Measurements from ENCODE around the gene CHRNA4.

Gene CHRNA4

GRCh38 chr20:63375438-63375837 lies 14.3 kb upstream of the CHRNA4 start:
- Histone ChIP-seq H3K9me3 (ENCODE audit: insufficient read depth, low read length) (no peaks in the 10 kb centered on the region; the same call in 1 of the 2 replicates), H3K9ac (ENCODE audit: insufficient read length, low read depth) (no peak overlapping the region), H3K27me3 (ENCODE audit: insufficient read depth, insufficient read length) (peaks cover 4% of the 10 kb centered on the region), H3K36me3 (ENCODE audit: insufficient read depth, insufficient read length, low read length) (no peaks in the 10 kb centered on the region), H3K4me1 (ENCODE audit: insufficient read depth, insufficient read length) (peaks cover 19% of the 10 kb centered on the region), H3K4me3 (ENCODE audit: insufficient read length, low read depth) (no peak overlapping the region)
- no peak for TF ChIP-seq SUZ12 (IDR thresholded peaks at IDR 0.05; ENCODE audit: extremely low read depth, insufficient read depth, insufficient read length)
- TF ChIP-seq ZNF274 (IDR thresholded peaks at IDR 0.05; ENCODE audit: low read depth, low read length) = no peak
- no peak for TF ChIP-seq YY1 (IDR thresholded peaks at IDR 0.05; ENCODE audit: insufficient read depth, insufficient read length)
- no peak for DNase-seq (ENCODE audit: low read depth, low spot score)

DNA sequence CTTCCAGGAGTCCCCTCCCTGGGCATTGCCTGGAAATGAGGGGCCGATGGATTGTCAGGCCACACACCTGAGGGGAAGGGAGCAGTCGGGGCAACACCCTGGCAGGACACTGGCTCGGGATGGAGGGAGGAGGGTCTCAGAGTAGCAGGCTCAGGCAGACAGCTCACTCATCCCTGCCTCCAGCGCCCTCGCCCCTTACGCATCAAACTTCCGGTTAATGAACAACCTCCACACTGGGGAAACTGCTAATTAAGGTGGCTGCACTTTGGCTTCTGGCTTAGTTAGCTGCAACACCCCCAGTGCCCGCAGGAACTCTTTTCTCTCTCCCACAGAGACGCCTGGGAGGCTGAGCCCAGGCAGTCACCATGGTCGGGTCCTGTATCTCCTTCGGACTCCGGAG lies 13.4 kb upstream of the CHRNA4 start:
- H3K27me3 ChIP-seq (ENCODE audit: insufficient read depth, insufficient read length) = peaks cover 4% of the 10 kb centered on the region
- DNase-seq (ENCODE audit: low read depth, low spot score) = no peak
- no peaks in the 10 kb centered on the region for H3K36me3 ChIP-seq (ENCODE audit: insufficient read depth, insufficient read length, low read length)
- H3K4me3 ChIP-seq (ENCODE audit: insufficient read length, low read depth) = no peak overlapping the region
- no peak overlapping the region for H3K9ac ChIP-seq (ENCODE audit: insufficient read length, low read depth)
- no peak for TF ChIP-seq ZNF274 (IDR thresholded peaks at IDR 0.05; ENCODE audit: low read depth, low read length)
- no peak for TF ChIP-seq YY1 (IDR thresholded peaks at IDR 0.05; ENCODE audit: insufficient read depth, insufficient read length)
- TF ChIP-seq SUZ12 (IDR thresholded peaks at IDR 0.05; ENCODE audit: extremely low read depth, insufficient read depth, insufficient read length) = no peak
- H3K4me1 ChIP-seq (ENCODE audit: insufficient read depth, insufficient read length) = peaks cover 24% of the 10 kb centered on the region
- no peaks in the 10 kb centered on the region for H3K9me3 ChIP-seq (ENCODE audit: insufficient read depth, low read length)

GRCh38 chr20:63373996-63374395 lies 12.8 kb upstream of the CHRNA4 start:
- Histone ChIP-seq H3K36me3 (ENCODE audit: insufficient read depth, insufficient read length, low read length) (no peaks in the 10 kb centered on the region), H3K4me1 (ENCODE audit: insufficient read depth, insufficient read length) (peaks cover 29% of the 10 kb centered on the region), H3K4me3 (ENCODE audit: insufficient read length, low read depth) (no peak overlapping the region), H3K9ac (ENCODE audit: insufficient read length, low read depth) (no peak overlapping the region), H3K27me3 (ENCODE audit: insufficient read depth, insufficient read length) (peaks cover 4% of the 10 kb centered on the region), H3K9me3 (ENCODE audit: insufficient read depth, low read length) (no peaks in the 10 kb centered on the region)
- TF ChIP-seq YY1 (IDR thresholded peaks at IDR 0.05; ENCODE audit: insufficient read depth, insufficient read length) = no peak
- TF ChIP-seq SUZ12 (IDR thresholded peaks at IDR 0.05; ENCODE audit: extremely low read depth, insufficient read depth, insufficient read length) = no peak
- TF ChIP-seq ZNF274 (IDR thresholded peaks at IDR 0.05; ENCODE audit: low read depth, low read length) = no peak
- no peak for DNase-seq (ENCODE audit: low read depth, low spot score)

GRCh38 chr20:63372971-63373885 lies 12.1 kb upstream of the CHRNA4 start:
- DNase-seq (ENCODE audit: low read depth, low spot score) = no peak
- Histone ChIP-seq H3K9ac (ENCODE audit: insufficient read length, low read depth) (no peak overlapping the region), H3K4me3 (ENCODE audit: insufficient read length, low read depth) (no peak overlapping the region), H3K27me3 (ENCODE audit: insufficient read depth, insufficient read length) (peaks cover 4% of the 10 kb centered on the region), H3K9me3 (ENCODE audit: insufficient read depth, low read length) (no peaks in the 10 kb centered on the region), H3K36me3 (ENCODE audit: insufficient read depth, insufficient read length, low read length) (no peaks in the 10 kb centered on the region), H3K4me1 (ENCODE audit: insufficient read depth, insufficient read length) (peaks cover 27% of the 10 kb centered on the region)
- TF ChIP-seq YY1 (IDR thresholded peaks at IDR 0.05; ENCODE audit: insufficient read depth, insufficient read length) (no peak), ZNF274 (IDR thresholded peaks at IDR 0.05; ENCODE audit: low read depth, low read length) (no peak), SUZ12 (IDR thresholded peaks at IDR 0.05; ENCODE audit: extremely low read depth, insufficient read depth, insufficient read length) (no peak)

DNA sequence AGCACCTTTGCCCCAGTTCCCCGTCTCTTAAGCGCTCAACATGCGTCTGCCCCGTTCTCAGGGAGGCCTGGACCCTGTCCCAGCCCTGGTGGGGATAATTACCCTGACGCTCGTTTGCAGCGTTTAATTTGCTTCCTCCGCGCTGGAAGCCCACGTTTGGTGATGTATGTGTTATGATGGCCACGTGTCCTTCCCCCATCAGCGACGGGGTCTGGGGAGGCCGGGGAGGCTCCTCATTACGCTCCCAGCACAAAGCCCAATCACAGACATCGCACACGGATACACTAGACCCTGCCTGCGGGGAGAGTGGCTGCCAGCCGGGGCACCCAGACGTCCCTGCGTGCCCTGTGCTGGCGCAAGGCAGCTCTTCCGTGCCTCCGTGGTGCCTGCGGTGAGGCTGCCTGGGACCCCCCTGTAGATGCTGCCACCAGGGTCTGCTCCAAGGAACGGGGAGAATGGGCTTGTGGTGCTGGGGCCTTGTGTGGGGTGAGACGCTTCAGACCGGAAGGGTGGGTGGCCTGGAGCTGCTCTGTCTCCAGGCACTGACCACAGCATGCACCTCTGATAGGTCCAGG lies 10.2 kb upstream of the CHRNA4 start:
- H3K9me3 ChIP-seq (ENCODE audit: insufficient read depth, low read length) = no peaks in the 10 kb centered on the region

GRCh38 chr20:63370618-63371187 lies 9.6 kb upstream of the CHRNA4 start:
- no peak for TF ChIP-seq ZNF274 (IDR thresholded peaks at IDR 0.05; ENCODE audit: low read depth, low read length)
- Histone ChIP-seq H3K27me3 (ENCODE audit: insufficient read depth, insufficient read length) (peaks cover 4% of the 10 kb centered on the region), H3K9me3 (ENCODE audit: insufficient read depth, low read length) (no peaks in the 10 kb centered on the region), H3K36me3 (ENCODE audit: insufficient read depth, insufficient read length, low read length) (no peaks in the 10 kb centered on the region), H3K4me3 (ENCODE audit: insufficient read length, low read depth) (no peak overlapping the region), H3K4me1 (ENCODE audit: insufficient read depth, insufficient read length) (peaks cover 24% of the 10 kb centered on the region), H3K9ac (ENCODE audit: insufficient read length, low read depth) (no peak overlapping the region)
- no peak for DNase-seq (ENCODE audit: low read depth, low spot score)

More for the DNA sequence above, 10.2 kb upstream of the CHRNA4 start:
- peaks cover 24% of the 10 kb centered on the region for H3K4me1 ChIP-seq (ENCODE audit: insufficient read depth, insufficient read length)
- no peaks in the 10 kb centered on the region for H3K36me3 ChIP-seq (ENCODE audit: insufficient read depth, insufficient read length, low read length)
- no peak overlapping the region for H3K4me3 ChIP-seq (ENCODE audit: insufficient read length, low read depth)
- TF ChIP-seq SUZ12 (IDR thresholded peaks at IDR 0.05; ENCODE audit: extremely low read depth, insufficient read depth, insufficient read length) = no peak
- TF ChIP-seq YY1 (IDR thresholded peaks at IDR 0.05; ENCODE audit: insufficient read depth, insufficient read length) = no peak
- TF ChIP-seq ZNF274 (IDR thresholded peaks at IDR 0.05; ENCODE audit: low read depth, low read length) = no peak
- H3K9ac ChIP-seq (ENCODE audit: insufficient read length, low read depth) = no peak overlapping the region
- no peak for DNase-seq (ENCODE audit: low read depth, low spot score)
- H3K27me3 ChIP-seq (ENCODE audit: insufficient read depth, insufficient read length) = peaks cover 4% of the 10 kb centered on the region

Data from NT2/D1 (cell line).